Smooth muscle cell (in vitro differentiated cells): Measurements from ENCODE around the gene PARP11. TPM values are rescaled to one million over a fixed set of nuclear protein-coding genes. Genes with fewer than 3 reads are reported as not detected.
"Not testable (repeated sequence)": the region's sequence is repeated elsewhere in the genome, so short reads cannot be mapped to it uniquely, and the experiment has no call there.

ENCODE experiments used
- DNase-seq: peaks from one replicate; lab custom pipeline; 2025; ENCODE audit not compliant: unreplicated experiment; lab: John Stamatoyannopoulos, UW
- H2AFZ ChIP-seq: fragments of 200-600 bp; sonication (generic); 2 replicates; pipeline ENCODE4 v1.6.0; 2016; ENCODE audit warnings: antibody characterized with exemption, low read depth, mild to moderate bottlenecking
- H3F3A ChIP-seq: fragments of 200-600 bp; sonication (generic); 2 replicates; pipeline ENCODE4 v1.6.0; 2017; ENCODE audit warnings: antibody characterized with exemption, low read depth
- H3K27ac ChIP-seq: fragments of 200-600 bp; sonication (generic); 2 replicates; pipeline ENCODE4 v1.5.1; 2016; ENCODE audit warnings: low read depth, mild to moderate bottlenecking
- H3K27me3 ChIP-seq: fragments of 200-600 bp; sonication (generic); 2 replicates; pipeline ENCODE4 v1.6.1; 2016; ENCODE audit warnings: low read depth, mild to moderate bottlenecking
- H3K36me3 ChIP-seq: fragments of 200-600 bp; sonication (generic); 2 replicates; pipeline ENCODE4 v1.5.1; 2016; ENCODE audit warnings: low read depth
- H3K4me1 ChIP-seq: fragments of 200-600 bp; sonication (generic); 2 replicates; pipeline ENCODE4 v1.5.1; 2016; ENCODE audit warnings: low read depth
- H3K4me2 ChIP-seq: fragments of 200-600 bp; sonication (generic); 2 replicates; pipeline ENCODE4 v1.6.0; 2016; ENCODE audit warnings: mild to moderate bottlenecking
- H3K4me3 ChIP-seq: fragments of 200-600 bp; sonication (generic); 2 replicates; pipeline ENCODE4 v1.5.1; 2016; ENCODE audit warnings: mild to moderate bottlenecking
- H3K79me2 ChIP-seq: fragments of 200-600 bp; sonication (generic); 2 replicates; pipeline ENCODE4 v1.6.0; 2016; ENCODE audit warnings: low read depth, mild to moderate bottlenecking
- H3K9ac ChIP-seq: fragments of 200-600 bp; sonication (generic); 2 replicates; pipeline ENCODE4 v1.6.0; 2016; ENCODE audit warnings: low read depth
- H3K9me3 ChIP-seq: fragments of 200-600 bp; sonication (generic); replicated peaks from 2 replicates; pipeline ENCODE4 v1.5.1; 2016; ENCODE audit warnings: low read depth
- H4K20me1 ChIP-seq: fragments of 200-600 bp; sonication (generic); 2 replicates; pipeline ENCODE4 v1.6.0; 2016; ENCODE audit warnings: low read depth
- WGBS: methylation state at CpG from one replicate; pipeline ENCODE4 v1.1.7; 2016; ENCODE audit warnings: low lambda C conversion rate; 5-methylcytosine and 5-hydroxymethylcytosine counted together
- polyA plus RNA-seq: library from polyadenylated mRNA; unstranded; fragments of >200 nt; fragmentation: Nextera tagmentation; extraction: Ambion mirVana; gene quantifications from 2 replicates; pipeline ENCODE4 v1.2.1, GENCODE V29; 2016
- total RNA-seq: library from RNA; depleted of rRNA; stranded (reverse); fragments of >200 nt; gene quantifications from 2 replicates; pipeline ENCODE4 v1.2.3, GENCODE V29; 2014
- TF ChIP-seq, protein P1 (sequence below): fragments of 200-600 bp; sonication (generic); IDR thresholded peaks from 2 replicates; pipeline ENCODE4 v1.5.1; 2017; ENCODE audit warnings: borderline replicate concordance, mild to moderate bottlenecking, antibody characterized with exemption; ENCODE audit not compliant: insufficient read depth, poor library complexity, severe bottlenecking

The PARP11 gene
- total and polyA plus RNA-seq, 2 experiments from 2014 or later: 6.1 to 9.6 TPM

DNA sequence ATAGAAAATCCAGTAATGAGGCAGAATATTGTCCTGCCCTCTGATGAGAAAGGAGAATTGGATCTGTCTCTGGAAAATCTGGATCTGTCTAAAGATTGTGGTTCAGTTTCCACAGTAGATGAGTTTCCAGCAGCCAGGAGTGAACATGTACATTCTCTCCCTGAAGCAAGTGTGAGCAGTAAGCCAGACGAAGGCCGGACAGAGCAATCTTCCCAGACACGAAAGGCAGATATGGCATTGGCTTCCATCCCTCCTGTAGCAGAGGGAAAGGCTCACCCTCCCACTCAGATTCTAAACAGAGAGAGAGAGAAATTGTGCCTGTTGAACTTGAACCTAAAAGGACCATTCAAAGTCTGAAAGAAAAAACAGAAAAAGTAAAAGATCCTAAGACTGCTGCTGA is 31.4 kb downstream of the PARP11 start:
- WGBS: 36% methylated on average over 3 of the region's 3 CpGs
- H3K4me2 ChIP-seq: no peak overlapping the region
- TF ChIP-seq, protein P1, sequence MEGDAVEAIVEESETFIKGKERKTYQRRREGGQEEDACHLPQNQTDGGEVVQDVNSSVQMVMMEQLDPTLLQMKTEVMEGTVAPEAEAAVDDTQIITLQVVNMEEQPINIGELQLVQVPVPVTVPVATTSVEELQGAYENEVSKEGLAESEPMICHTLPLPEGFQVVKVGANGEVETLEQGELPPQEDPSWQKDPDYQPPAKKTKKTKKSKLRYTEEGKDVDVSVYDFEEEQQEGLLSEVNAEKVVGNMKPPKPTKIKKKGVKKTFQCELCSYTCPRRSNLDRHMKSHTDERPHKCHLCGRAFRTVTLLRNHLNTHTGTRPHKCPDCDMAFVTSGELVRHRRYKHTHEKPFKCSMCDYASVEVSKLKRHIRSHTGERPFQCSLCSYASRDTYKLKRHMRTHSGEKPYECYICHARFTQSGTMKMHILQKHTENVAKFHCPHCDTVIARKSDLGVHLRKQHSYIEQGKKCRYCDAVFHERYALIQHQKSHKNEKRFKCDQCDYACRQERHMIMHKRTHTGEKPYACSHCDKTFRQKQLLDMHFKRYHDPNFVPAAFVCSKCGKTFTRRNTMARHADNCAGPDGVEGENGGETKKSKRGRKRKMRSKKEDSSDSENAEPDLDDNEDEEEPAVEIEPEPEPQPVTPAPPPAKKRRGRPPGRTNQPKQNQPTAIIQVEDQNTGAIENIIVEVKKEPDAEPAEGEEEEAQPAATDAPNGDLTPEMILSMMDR: no peak
- no peaks in the 10 kb centered on the region for H3K9me3 ChIP-seq
- no peak overlapping the region for H3K27ac ChIP-seq
- H3F3A ChIP-seq: no peaks in the 10 kb centered on the region
- DNase-seq: no peak
- no peaks in the 10 kb centered on the region for H4K20me1 ChIP-seq
- H2AFZ ChIP-seq: no peak overlapping the region
- no peak overlapping the region for H3K9ac ChIP-seq
- peaks cover 9% of the 10 kb centered on the region for H3K79me2 ChIP-seq
- H3K27me3 ChIP-seq: no peaks in the 10 kb centered on the region
- H3K4me1 ChIP-seq: no peaks in the 10 kb centered on the region
- H3K4me3 ChIP-seq: no peak overlapping the region
- no peaks in the 10 kb centered on the region for H3K36me3 ChIP-seq

DNA sequence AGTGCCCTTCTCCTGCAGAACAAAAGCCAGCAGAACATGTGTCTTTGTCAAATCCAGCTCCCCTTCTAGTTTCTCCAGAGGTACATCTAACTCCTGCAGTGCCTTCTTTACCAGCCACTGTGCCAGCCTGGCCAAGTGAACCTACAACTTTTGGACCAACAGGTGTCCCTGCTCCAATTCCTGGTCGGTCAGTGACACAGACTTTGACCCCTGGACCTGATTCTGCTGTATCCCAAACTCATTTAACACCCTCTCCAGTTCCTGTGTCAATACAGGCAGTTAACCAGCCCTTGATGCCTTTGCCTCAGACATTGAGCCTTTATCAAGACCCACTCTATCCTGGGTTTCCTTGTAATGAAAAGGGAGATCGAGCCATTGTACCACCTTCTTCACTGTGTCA is 32.4 kb downstream of the PARP11 start:
- peaks cover 11% of the 10 kb centered on the region for H3K79me2 ChIP-seq
- WGBS: 48% methylated on average over 2 of the region's 2 CpGs
- not testable (repeated sequence) for H3K9me3 ChIP-seq, H3K4me1 ChIP-seq, H3K27me3 ChIP-seq, H2AFZ ChIP-seq, H3K27ac ChIP-seq, H3K9ac ChIP-seq, H3F3A ChIP-seq, DNase-seq, H3K4me3 ChIP-seq, H4K20me1 ChIP-seq, H3K4me2 ChIP-seq, H3K36me3 ChIP-seq

DNA sequence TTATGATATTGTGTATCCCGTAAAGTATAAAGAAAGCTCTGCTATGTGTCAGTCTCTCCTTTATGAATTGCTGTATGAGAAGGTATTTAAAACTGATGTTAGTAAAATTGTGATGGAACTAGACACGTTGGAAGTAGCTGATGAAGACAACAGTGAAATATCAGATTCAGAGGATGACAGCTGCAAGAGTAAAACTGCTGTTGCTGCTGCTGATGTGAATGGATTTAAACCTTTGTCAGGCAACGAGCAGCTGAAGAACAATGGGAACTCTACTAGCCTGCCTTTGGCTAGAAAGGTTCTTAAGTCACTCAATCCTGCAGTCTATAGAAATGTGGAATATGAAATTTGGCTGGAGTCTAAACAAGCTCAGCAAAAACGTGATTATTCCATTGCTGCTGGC is 33.5 kb downstream of the PARP11 start:
- H3K79me2 ChIP-seq: peaks cover 20% of the 10 kb centered on the region
- H3K4me1 ChIP-seq, H3K4me2 ChIP-seq, H2AFZ ChIP-seq, H3F3A ChIP-seq, H3K9me3 ChIP-seq, DNase-seq, H3K27me3 ChIP-seq, H3K9ac ChIP-seq, H3K4me3 ChIP-seq, H3K36me3 ChIP-seq, H4K20me1 ChIP-seq, H3K27ac ChIP-seq: not testable (repeated sequence)
- 93% methylated on average over 4 of the region's 4 CpGs for WGBS

DNA sequence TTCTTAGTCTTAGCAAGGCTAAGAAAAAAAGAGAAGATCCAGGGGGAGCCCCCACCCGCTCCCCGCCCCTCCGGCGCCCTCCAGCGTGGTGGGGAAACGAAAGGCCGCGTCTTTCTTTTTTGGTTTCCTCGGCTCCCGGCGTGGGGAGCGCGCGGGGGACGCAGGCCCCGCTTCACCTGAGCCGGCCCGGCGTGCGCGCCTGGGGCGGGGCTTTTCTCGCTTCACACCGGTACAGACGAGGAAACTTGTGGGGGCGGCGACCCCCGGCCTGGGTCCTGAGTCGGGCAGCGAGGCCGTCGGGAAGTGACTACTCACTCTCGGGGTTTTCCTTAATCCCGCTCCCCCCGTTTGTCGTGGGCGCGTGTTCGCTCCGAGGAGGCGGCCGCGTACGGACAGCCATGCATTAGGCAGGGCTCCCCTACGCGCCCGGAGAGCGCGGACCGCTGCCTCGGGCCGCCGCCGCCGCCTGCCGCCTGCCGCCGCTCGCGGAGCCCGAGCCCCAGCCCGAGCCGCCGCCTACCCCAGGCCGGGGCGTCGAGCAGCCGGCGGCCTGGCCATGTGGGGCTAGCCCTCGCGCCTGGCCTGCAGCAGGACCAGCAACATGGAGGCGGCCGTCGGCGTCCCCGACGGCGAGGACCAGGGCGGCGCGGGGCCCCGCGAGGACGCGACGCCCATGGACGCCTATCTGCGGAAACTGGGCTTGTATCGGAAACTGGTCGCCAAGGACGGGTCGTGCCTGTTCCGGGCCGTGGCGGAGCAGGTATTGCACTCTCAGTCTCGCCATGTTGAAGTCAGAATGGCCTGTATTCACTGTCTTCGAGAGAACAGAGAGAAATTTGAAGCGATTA is 34.3 kb downstream of the PARP11 start:
- not testable (repeated sequence) for H4K20me1 ChIP-seq, H3K36me3 ChIP-seq, H3F3A ChIP-seq, H3K9ac ChIP-seq, H3K27ac ChIP-seq, H3K4me2 ChIP-seq, H2AFZ ChIP-seq, DNase-seq, H3K4me3 ChIP-seq, H3K27me3 ChIP-seq, H3K4me1 ChIP-seq, H3K9me3 ChIP-seq
- WGBS: 97% methylated on average over 78 of the region's 98 CpGs
- peaks cover 23% of the 10 kb centered on the region for H3K79me2 ChIP-seq

DNA sequence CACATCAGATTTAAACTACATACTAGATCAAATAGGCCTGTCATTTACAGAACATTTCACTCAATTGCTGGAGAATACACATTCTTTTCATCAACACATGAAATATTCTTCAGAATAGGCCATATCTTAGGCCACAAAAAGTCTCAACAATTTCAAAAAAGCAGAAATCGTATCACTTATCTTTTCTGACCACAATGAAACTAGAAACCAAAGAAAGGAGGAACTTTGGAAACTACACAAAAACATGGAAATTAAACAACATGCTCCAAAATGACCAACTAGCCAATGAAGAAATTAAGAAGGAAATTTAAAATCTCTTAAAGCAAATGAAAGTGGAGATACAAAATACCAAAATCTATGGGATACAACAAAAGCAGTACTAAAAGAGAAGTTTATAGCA is 35.1 kb downstream of the PARP11 start:
- H3K4me2 ChIP-seq: no peak overlapping the region
- no peaks in the 10 kb centered on the region for H3K27me3 ChIP-seq
- H3F3A ChIP-seq: peaks cover 1% of the 10 kb centered on the region
- 72% methylated on average over 1 of the region's 1 CpG for WGBS
- TF ChIP-seq, protein P1: no peak
- no peak for DNase-seq
- no peak overlapping the region for H3K9ac ChIP-seq
- peaks cover 3% of the 10 kb centered on the region for H4K20me1 ChIP-seq
- no peak overlapping the region for H3K4me3 ChIP-seq
- H2AFZ ChIP-seq: no peak overlapping the region
- H3K36me3 ChIP-seq: no peaks in the 10 kb centered on the region
- H3K4me1 ChIP-seq: peaks cover 3% of the 10 kb centered on the region
- H3K79me2 ChIP-seq: peaks cover 23% of the 10 kb centered on the region
- H3K27ac ChIP-seq: no peak overlapping the region
- H3K9me3 ChIP-seq: no peaks in the 10 kb centered on the region
